ENCODE measurements around the gene LUC7L2.

The LUC7L2 gene

GRCh38 chr7:139471740-139472353, 112.2 kb downstream of the LUC7L2 start:
- no peak for DNase-seq (ENCODE audit: low read depth, low spot score)
- Histone ChIP-seq H3K9me3 (ENCODE audit: low read depth, low read length) (no peaks in the 10 kb centered on the region), H3K4me3 (no peak overlapping the region), H3K36me3 (ENCODE audit: insufficient read depth, low read length) (no peaks in the 10 kb centered on the region), H3K9ac (ENCODE audit: insufficient read length) (no peak overlapping the region), H3K27ac (no peak overlapping the region)
- TF ChIP-seq EZH2 (IDR thresholded peaks at IDR 0.05) = no peak
- no peak for TF ChIP-seq POLR2AphosphoS5 (IDR thresholded peaks at IDR 0.05; ENCODE audit: borderline replicate concordance, low read depth, low read length)
- no peak for TF ChIP-seq FOXP2 (optimal IDR thresholded peaks at IDR 0.05; ENCODE audit: control extremely low read depth, extremely low read length, insufficient read depth)
